ENCODE results near the gene KHK. TPM values are rescaled to one million over a fixed set of nuclear protein-coding genes. Genes with fewer than 3 reads are reported as not detected.

The KHK gene
- total RNA-seq, 1 experiment from 2014 or later: 1.5 TPM

DNA sequence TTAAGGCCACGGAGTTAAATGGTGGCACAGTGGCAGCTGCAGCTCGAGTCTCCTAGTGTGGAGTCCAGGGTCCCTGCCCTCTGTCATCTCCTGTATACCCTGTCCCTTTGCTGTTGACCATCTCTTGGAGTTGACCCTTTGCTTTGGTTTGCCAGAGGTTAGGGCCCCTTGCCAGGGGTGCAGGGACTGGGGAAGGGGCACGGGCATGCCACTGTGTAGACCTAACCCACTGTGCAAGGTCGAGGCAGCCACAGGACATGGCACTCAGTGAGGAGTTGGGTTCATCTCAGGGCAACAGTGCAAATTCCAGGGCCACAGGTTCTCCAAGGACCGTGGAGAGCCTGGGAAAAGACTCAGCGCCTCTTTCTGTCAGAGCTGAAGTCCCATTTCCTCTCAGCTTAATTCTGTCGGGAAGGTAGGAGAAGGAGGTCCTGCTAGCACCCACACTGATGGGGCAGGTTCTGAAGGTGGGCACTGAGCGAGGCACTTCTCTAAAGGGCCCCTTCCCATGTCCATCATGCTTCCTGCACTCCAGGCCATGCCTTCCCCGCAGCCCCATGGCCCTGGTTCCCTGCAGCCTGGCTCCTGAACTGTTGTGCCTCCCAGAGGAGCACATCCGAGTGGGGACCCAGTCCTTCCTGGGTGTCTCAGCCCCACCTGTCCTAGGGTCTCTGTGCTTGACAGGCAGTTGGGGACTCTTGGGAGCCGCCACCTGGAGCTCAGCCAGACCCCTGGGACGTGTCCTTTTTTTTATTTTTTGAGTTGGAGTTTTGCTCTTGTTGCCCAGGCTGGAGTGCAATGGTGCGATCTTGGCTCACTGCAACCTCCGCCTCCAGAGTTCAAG lies 2.8 kb downstream of the KHK start:
- no peaks in the 10 kb centered on the region for H3K27me3 ChIP-seq (ENCODE audit: control insufficient read depth, insufficient read depth, low read length)
- no TSS peak for BruUV-seq (replicated peaks)
- no peak overlapping the region for H3K27ac ChIP-seq (ENCODE audit: low read length)
- in situ Hi-C loops (cut with HindIII; ENCODE audit: low pct_unique_long_range_greater_than_20kb, low sequenced_read_pairs) (no loop called here), intact Hi-C loops (cut with micrococcal nuclease; ENCODE audit: unreplicated experiment) (loop anchor here (10.0 kb wide), 1 partner anchor 125 kb away; no protein-coding TSS in a partner anchor)
- H3K4me1 ChIP-seq (ENCODE audit: control insufficient read depth, insufficient read depth, low read length): peaks cover 4% of the 10 kb centered on the region; the same call in 1 of the 2 replicates
- H3K9me3 ChIP-seq (ENCODE audit: control insufficient read depth, insufficient read depth, low read depth, low read length): no peaks in the 10 kb centered on the region
- POLR2A ChIA-PET: no interaction called here
- no peak overlapping the region for H3K4me3 ChIP-seq (ENCODE audit: low read depth in 2 of 2, low read length in 2 of 2)
- TF ChIP-seq TCF7L2 (IDR thresholded peaks at IDR 0.05; ENCODE audit: low read depth, low read length): no peak
- TF ChIP-seq SIN3A (IDR thresholded peaks at IDR 0.05; ENCODE audit: borderline replicate concordance, insufficient read depth, low read depth, low read length): no peak
- no peak for TF ChIP-seq POLR2AphosphoS5 (IDR thresholded peaks at IDR 0.05; ENCODE audit: low read depth, low read length)
- TF ChIP-seq, protein P1, sequence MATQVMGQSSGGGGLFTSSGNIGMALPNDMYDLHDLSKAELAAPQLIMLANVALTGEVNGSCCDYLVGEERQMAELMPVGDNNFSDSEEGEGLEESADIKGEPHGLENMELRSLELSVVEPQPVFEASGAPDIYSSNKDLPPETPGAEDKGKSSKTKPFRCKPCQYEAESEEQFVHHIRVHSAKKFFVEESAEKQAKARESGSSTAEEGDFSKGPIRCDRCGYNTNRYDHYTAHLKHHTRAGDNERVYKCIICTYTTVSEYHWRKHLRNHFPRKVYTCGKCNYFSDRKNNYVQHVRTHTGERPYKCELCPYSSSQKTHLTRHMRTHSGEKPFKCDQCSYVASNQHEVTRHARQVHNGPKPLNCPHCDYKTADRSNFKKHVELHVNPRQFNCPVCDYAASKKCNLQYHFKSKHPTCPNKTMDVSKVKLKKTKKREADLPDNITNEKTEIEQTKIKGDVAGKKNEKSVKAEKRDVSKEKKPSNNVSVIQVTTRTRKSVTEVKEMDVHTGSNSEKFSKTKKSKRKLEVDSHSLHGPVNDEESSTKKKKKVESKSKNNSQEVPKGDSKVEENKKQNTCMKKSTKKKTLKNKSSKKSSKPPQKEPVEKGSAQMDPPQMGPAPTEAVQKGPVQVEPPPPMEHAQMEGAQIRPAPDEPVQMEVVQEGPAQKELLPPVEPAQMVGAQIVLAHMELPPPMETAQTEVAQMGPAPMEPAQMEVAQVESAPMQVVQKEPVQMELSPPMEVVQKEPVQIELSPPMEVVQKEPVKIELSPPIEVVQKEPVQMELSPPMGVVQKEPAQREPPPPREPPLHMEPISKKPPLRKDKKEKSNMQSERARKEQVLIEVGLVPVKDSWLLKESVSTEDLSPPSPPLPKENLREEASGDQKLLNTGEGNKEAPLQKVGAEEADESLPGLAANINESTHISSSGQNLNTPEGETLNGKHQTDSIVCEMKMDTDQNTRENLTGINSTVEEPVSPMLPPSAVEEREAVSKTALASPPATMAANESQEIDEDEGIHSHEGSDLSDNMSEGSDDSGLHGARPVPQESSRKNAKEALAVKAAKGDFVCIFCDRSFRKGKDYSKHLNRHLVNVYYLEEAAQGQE (IDR thresholded peaks at IDR 0.05; ENCODE audit: insufficient read depth in 1 of 2, low read depth in 2 of 2, low read length in 1 of 2): no peak
- TF ChIP-seq, protein P2, sequence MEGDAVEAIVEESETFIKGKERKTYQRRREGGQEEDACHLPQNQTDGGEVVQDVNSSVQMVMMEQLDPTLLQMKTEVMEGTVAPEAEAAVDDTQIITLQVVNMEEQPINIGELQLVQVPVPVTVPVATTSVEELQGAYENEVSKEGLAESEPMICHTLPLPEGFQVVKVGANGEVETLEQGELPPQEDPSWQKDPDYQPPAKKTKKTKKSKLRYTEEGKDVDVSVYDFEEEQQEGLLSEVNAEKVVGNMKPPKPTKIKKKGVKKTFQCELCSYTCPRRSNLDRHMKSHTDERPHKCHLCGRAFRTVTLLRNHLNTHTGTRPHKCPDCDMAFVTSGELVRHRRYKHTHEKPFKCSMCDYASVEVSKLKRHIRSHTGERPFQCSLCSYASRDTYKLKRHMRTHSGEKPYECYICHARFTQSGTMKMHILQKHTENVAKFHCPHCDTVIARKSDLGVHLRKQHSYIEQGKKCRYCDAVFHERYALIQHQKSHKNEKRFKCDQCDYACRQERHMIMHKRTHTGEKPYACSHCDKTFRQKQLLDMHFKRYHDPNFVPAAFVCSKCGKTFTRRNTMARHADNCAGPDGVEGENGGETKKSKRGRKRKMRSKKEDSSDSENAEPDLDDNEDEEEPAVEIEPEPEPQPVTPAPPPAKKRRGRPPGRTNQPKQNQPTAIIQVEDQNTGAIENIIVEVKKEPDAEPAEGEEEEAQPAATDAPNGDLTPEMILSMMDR (IDR thresholded peaks at IDR 0.05): no peak
- ATAC-seq: no peak
- CTCF ChIA-PET: no interaction called here
- H3K36me3 ChIP-seq (ENCODE audit: control insufficient read depth, insufficient read depth, low read length): no peaks in the 10 kb centered on the region
- DNase-seq (ENCODE audit: low read depth, low spot score): no peak

DNA sequence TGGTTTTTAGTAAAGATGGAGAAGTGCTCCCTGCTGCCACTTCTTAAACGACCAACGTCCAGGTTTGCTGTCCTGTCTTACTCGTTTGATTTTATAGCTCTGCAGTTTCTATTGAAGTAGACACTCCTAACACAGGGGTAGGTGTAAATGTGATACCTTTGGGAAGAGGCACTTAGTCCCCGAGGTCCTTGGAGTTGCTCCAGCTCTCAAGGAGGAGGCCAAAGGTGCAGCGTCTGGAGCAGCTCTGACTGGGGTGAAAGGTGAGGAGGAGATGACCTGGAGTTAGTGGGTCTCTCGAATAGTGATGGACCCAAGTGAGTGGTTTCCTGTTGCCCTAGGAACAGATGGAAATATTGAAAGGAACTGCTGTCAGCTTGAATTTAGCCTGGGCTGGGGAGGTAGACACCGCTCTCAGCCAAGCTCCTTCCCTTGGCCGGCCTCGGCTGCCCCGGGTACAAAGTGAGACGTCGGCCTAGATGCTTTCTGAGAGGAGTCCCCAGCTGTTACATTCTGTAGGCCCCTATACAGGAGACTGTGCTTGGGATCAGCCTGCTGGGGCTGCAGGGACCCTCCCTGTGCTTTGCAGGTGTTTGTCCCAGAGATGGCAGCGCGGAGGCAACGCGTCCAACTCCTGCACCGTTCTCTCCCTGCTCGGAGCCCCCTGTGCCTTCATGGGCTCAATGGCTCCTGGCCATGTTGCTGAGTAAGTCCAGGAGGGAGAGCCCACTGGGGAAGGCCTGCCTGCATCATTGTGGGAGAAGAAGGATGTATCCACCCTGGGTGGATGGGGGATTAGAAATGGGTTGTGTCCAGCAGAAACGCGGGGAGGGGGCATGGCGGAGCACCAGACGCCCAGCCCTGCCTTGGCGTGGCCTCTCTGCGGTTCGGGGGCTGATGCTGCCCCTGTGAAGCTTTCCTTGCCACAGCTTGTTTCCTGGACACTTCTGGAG lies 5.4 kb downstream of the KHK start:
- H3K27ac ChIP-seq (ENCODE audit: low read length): no peak overlapping the region
- no peaks in the 10 kb centered on the region for H3K4me1 ChIP-seq (ENCODE audit: control insufficient read depth, insufficient read depth, low read length)
- no peak for ATAC-seq
- H3K36me3 ChIP-seq (ENCODE audit: control insufficient read depth, insufficient read depth, low read length): no peaks in the 10 kb centered on the region
- no peaks in the 10 kb centered on the region for H3K27me3 ChIP-seq (ENCODE audit: control insufficient read depth, insufficient read depth, low read length)
- TF ChIP-seq TCF7L2 (IDR thresholded peaks at IDR 0.05; ENCODE audit: low read depth, low read length) (no peak), POLR2AphosphoS5 (IDR thresholded peaks at IDR 0.05; ENCODE audit: low read depth, low read length) (no peak), SIN3A (IDR thresholded peaks at IDR 0.05; ENCODE audit: borderline replicate concordance, insufficient read depth, low read depth, low read length) (no peak)
- TF ChIP-seq, protein P1 (IDR thresholded peaks at IDR 0.05; ENCODE audit: insufficient read depth in 1 of 2, low read depth in 2 of 2, low read length in 1 of 2): no peak
- TF ChIP-seq, protein P2 (IDR thresholded peaks at IDR 0.05): no peak
- no peaks in the 10 kb centered on the region for H3K9me3 ChIP-seq (ENCODE audit: control insufficient read depth, insufficient read depth, low read depth, low read length)
- ChIA-PET POLR2A (no interaction called here), CTCF (interaction anchor here (0.7 kb wide), 1 partner anchor 97 kb away, joined by 4 read pairs; no protein-coding TSS in a partner anchor)
- DNase-seq (ENCODE audit: low read depth, low spot score): no peak
- BruUV-seq (replicated peaks): no TSS peak
- in situ Hi-C loops (cut with HindIII; ENCODE audit: low pct_unique_long_range_greater_than_20kb, low sequenced_read_pairs) (no loop called here), intact Hi-C loops (cut with micrococcal nuclease; ENCODE audit: unreplicated experiment) (no loop called here)
- H3K4me3 ChIP-seq (ENCODE audit: low read depth in 2 of 2, low read length in 2 of 2): no peak overlapping the region

Measured in Panc1 (cell line).